ENCODE data around the gene ADAM8.
"Not testable (repeated sequence)": the region's sequence is repeated elsewhere in the genome, so short reads cannot be mapped to it uniquely, and the experiment has no call there.

ADAM8 gene

DNA sequence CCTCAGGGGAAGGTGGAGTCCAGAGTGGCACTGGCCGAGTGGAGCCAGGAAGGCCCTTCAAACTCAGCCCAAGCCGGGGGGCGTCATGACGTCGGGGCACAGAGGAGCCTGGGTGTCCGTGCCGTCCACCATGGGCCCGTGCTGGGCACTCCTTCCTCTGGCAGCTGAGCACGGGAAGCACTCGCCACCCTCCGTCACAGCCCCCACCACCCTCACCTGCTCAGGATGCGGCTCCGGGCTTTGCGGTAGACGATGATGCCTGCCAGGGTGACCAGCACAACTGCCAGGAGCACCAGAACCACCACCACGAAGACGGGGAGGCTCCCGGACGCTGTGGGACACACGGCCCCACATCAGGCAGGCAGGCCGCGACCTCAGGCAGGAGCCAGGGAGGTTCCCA is 8.1 kb downstream of the ADAM8 start:
- H3K4me3 ChIP-seq (ENCODE audit: low read depth, low read length), result no peak overlapping the region
- no peak for DNase-seq (ENCODE audit: low read depth)
- no peak for TF ChIP-seq CTCF (IDR thresholded peaks at IDR 0.05; ENCODE audit: control insufficient read depth, extremely low read depth, insufficient read depth)

- no peak for TF ChIP-seq CTCF (IDR thresholded peaks at IDR 0.05; ENCODE audit: control insufficient read depth, extremely low read depth, insufficient read depth)
- DNase-seq (ENCODE audit: low read depth), result no peak
- H3K4me3 ChIP-seq (ENCODE audit: low read depth, low read length), result no peak overlapping the region
Observed at GRCh38 chr10:133267829-133268228, 8.8 kb downstream of the ADAM8 start.

GRCh38 chr10:133267293-133267692 is 9.4 kb downstream of the ADAM8 start:
- DNase-seq (ENCODE audit: low read depth), result no peak
- H3K4me3 ChIP-seq (ENCODE audit: low read depth, low read length), result no peak overlapping the region
- no peak for TF ChIP-seq CTCF (IDR thresholded peaks at IDR 0.05; ENCODE audit: control insufficient read depth, extremely low read depth, insufficient read depth)

GRCh38 chr10:133266056-133266795 is 10.4 kb downstream of the ADAM8 start:
- TF ChIP-seq CTCF (IDR thresholded peaks at IDR 0.05; ENCODE audit: control insufficient read depth, extremely low read depth, insufficient read depth), result no peak
- no peak for DNase-seq (ENCODE audit: low read depth)
- no peak overlapping the region for H3K4me3 ChIP-seq (ENCODE audit: low read depth, low read length)

- not testable (repeated sequence) for DNase-seq (ENCODE audit: low read depth); H3K4me3 ChIP-seq (ENCODE audit: low read depth, low read length)
Observed at GRCh38 chr10:133265052-133265451, 11.6 kb downstream of the ADAM8 start.

DNA sequence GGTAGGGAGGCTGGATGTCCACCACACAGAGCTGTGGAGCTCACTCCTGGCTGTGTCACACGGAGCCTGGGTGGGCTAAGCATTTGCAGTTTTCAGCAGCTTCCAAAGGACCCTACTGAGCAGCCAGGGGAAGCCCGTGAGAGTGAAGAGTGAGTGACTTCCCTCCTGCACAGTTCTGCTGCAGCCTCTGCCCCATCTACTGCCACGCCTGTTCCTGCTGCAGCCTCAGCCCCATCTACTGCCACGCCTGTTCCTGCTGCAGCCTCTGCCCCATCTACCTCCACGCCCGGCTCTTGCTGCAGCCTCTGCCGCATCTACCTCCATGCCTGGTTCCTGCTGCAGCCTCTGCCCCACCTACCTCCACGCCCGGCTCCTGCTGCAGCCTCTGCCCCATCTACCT is 12.2 kb downstream of the ADAM8 start:
- DNase-seq (ENCODE audit: low read depth), result no peak
- no peak overlapping the region for H3K4me3 ChIP-seq (ENCODE audit: low read depth, low read length)
- no peak for TF ChIP-seq CTCF (IDR thresholded peaks at IDR 0.05; ENCODE audit: control insufficient read depth, extremely low read depth, insufficient read depth)

DNA sequence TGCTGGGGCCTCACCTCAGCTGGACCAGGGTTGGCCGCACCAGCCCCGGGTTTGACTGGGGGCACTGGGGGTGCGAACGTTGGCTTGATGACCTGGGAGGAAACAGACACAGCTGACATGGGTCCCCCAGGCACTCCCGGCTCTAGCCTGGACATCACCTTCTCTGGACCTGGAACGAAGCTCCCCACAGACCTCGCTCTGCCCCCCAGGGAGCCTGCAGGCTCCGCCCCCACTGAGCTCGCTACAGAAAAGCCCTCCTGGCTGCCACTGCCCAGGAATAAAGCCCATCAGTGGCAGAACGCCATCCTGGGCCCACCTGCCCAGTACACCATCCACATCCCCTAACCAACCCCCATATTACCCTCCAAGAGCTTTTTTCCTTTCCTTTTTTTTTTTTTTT is 13.0 kb downstream of the ADAM8 start:
- no peak for TF ChIP-seq CTCF (IDR thresholded peaks at IDR 0.05; ENCODE audit: control insufficient read depth, extremely low read depth, insufficient read depth)
- no peak overlapping the region for H3K4me3 ChIP-seq (ENCODE audit: low read depth, low read length)
- no peak for DNase-seq (ENCODE audit: low read depth)
